HG02943 (cell line): ENCODE results near the gene CYP2D6.
"Not testable (repeated sequence)": the region's sequence is repeated elsewhere in the genome, so short reads cannot be mapped to it uniquely, and the experiment has no call there.

Experiments
- ATAC-seq: cut with Tn5 transposase; IDR thresholded peaks from one replicate; pipeline ENCODE4 v1.9.1; 2021; ENCODE audit warnings: mild to moderate bottlenecking, low read depth, moderate library complexity; ENCODE audit not compliant: unreplicated experiment

CYP2D6 gene

DNA sequence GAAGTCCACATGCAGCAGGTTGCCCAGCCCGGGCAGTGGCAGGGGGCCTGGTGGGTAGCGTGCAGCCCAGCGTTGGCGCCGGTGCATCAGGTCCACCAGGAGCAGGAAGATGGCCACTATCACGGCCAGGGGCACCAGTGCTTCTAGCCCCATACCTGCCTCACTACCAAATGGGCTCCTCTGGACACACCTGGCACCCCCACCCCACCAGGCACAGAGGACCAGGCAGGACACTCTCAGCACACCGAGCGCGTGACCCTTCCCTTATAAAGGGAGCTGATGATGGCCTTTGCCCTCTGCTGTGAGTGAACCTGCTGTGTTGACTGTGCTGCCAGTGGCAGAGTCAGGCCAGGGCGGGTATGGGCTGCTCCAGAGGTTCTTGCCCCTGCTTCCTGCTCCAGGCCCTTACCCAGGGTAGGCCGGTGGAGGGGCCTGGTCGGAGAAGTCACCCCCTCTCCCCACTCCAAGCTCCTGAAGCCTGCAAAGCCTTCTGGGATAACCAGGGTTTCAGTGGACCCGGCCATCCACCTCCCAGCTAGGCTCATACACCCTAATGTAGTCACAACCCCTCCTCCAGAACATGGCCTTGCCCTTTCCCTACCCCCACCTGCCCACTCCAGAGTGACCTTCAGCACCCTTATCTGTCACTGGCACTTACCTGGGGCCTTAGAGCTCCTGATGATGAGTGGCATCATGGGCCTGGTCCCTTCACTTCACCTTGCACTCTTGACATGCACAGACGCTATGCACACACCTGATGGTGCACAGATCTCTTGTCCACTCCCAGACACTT lies at the start of gene CYP2D6:
Gene CYP2D6 (minus strand): TSS at position 172 of the 793 bp plus-strand sequence. CDS start 19 bp downstream, at position 153.
- not testable (repeated sequence) for ATAC-seq

DNA sequence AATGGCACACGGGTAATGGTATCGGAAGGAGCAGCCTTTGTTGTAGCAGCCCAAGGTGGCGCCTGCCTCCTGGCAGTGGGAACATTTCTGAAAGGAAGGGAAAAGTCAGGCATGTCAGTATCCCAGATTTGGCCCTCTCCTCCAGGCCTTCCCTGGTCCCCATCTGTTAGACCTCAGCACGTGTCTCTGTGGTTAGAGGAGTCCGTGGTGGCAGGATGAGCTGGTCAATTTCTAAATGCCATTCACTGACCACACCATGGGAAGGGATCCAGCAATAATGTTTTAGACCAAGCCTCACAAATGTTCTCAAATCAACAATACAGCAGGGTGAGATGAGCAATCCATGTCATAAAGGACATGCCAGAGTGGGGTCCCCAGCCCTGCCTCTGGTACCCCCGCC lies 49.0 kb upstream of the CYP2D6 start:
- no peak for ATAC-seq

DNA sequence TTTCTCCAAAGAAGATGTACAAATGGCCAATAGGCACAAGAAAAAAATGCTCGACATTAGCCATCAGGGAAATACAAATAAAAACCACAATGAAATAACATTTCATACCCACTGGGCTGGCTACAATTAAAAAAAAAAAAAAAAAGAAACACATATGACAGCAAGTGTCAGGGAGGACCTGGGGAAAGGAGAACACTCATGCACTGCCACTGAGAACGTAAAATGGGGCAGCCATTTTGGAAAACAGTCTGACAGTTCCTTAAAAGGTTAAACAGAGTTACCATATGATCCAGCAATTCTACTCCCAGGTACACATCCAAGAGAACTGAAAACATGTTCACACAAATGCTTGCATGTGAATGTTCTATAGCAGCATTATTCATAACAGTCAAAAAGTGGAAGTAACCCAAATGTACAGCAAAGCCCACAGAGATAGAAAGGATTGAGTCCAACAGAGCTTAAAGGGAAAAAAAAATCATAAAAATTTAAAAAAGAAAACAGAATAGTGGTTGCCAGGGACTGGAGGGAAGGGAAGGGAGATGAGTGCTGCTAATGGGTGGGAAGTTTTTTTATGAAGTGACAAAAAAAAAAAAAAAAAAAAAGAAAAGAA lies 48.4 kb upstream of the CYP2D6 start:
- no peak for ATAC-seq

DNA sequence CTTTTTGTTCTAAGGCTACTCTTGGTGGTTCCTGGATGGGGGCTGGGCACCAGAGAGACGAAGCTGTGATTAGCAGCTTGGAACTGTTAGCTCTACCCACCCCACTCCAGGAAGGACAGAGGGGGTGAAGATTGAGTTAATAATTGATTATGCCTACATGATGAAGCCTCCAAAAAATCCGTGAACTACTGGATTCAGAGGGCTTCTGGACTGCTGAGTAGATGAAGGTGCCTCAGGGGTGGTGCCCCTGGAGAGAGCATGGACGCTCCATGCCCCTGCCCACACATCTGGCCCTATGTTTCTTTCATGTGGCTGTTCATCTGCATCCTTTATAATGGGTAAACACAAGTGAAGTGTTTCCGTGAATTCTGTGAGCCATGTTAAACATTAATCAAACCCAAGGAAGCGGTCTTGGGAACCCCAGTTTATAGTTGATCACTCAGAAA lies 47.3 kb upstream of the CYP2D6 start:
- ATAC-seq = no peak

DNA sequence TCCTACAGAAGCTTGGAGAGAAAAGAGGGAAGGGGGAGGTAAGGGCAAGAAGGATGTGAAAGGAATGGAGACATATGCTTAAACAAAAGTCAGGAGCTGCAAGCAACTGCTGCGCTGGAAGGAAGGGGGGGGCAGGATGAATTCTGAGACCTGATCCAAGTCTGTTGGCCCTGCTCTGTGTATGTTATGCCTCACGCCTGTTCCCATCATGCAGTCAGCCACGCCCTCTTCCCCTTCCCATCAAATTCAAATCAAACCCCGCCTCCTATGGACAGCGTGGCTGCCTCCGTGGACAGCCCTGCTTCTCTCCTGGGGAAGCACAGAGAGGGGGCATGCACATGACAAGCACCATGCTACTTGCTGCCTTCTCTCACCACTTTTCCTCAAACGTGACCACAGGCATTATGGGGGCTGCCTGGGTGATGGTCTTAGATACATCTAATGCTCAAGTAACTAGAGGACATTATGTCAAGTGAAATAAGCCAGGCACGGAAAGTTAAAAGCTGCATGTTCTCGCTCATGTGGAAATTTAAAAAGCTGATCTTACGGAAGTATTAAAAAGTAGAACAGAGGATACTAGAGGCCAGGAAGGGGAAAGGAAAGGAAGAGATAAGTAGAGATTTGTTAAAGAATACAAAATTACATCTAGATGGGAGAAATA lies 45.8 kb upstream of the CYP2D6 start:
- no peak for ATAC-seq

DNA sequence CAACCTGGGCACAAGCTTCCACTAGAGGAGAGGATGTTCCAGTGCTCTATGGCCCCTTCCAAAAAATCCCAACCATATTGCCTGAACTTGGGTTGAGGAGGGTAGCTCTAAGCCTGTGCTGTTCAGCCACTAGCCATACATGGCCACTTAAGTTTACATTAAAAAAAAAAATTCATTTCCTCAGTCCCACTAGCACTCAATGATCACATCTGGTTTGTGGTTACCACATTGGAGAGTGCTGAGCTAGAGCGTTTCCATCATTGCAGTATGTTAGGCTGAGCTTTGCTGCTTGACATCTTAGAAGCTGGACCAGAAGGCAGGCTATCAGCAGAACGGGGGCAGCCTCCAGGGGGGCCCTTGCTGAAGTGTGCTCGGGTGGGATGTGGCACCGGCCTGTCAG lies 43.5 kb upstream of the CYP2D6 start:
- no peak for ATAC-seq

DNA sequence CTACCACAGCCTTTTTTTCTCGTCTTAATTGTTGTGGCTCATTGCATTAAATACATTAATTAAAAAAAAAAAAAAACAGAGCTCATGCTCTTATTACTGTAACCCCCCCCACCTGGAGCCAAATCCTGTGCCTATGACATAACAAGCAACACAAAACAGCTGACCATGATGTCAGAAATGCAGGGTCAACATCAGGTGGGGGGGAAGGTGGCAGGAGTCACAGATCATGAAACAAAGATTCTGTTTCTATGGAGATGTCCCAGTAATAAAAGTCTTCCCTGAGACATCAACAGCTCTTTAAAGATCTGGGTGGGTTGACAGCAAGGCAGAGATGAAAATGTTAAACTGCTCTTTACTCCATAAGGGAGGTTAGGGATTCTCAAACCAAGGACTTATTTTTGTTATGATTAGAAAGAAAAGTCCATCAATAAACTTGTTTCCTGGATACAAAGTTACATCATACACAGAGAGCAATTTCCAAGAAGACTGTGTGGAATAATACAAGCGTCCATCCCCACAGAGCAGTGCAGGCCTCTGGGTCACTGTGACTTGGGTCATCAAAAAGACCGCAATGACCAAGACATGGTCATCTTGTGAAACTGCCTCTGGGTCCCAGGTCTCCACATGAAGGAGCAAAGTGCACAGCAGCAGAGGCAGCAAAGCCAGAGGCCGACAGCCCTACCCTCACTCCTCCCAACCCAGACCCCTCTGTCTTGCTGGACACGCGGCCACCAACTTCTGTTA lies 42.7 kb upstream of the CYP2D6 start:
- no peak for ATAC-seq

DNA sequence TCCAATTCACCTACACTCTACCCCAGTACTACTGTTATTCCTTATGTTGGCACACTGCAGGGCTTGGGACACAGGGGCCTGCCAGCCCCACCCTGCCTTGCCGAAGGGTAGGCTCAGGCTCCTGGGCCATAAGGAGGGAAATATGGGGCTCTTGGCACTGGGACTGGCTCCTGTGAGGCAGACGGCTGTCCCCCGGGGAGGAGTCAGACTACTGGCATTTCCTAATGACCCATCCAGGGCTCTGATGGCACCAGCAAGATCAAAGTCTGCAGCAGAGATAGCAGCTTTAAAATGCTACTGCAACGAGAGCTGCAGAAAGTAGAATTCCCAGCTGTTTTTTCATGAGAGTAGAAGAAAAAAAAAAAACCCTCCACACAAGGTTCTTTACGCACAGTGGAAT lies 42.2 kb upstream of the CYP2D6 start:
- no peak for ATAC-seq

DNA sequence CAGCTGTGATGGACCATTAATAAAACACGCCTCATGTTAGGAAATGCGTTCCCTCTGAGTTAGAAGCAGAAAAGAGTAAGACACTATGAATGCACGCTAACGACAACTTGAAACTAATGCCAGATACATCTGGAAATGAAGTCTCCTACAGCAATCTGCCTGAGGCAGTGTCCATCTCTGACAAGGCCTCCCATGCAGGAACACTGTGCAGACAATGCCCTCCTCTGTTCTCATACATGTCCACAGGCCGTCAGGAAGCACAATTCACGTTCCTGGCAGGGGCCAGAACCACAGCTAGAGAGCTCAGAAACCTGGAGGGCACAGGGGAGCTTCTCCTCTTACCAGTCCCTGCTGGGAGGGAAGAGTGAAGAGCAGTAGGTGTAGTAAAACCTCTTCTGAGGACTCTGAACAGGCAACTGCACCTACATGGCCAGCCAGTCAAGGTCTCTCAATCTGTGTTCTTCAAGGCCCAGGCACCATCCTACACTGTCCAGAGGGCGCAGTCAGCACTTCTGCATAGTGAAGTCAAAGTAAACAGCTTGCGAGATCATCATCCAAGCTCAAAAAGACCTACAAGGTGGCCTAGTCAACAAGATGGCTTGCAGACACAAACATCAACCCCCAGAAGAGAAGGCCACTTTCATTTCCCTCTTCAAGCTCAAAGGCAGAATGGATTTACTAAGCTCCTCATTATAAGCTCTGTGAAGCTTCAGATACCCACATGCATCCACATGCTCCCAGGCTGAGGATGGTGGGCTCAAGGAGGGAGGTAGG lies 41.5 kb upstream of the CYP2D6 start:
- ATAC-seq = no peak

DNA sequence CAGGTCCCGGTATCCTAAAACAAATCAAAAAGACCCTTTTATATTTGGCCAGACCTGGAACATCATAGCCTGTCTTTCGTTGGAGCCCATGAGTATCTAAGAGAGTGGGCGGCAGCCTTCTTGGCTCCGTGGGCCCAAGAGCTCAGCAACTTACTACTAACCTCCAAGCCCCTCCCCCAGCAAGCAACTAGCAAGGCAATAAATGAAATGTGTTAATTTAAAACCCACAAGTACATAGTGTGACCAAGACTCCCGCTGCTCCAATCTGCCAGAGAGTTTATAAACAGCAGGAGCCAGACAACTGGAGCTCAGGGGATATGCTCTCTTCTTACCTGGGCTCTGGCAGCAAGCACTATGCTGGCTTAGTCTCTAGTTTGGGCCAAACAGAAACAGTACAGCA lies 40.8 kb upstream of the CYP2D6 start:
- ATAC-seq = no peak

DNA sequence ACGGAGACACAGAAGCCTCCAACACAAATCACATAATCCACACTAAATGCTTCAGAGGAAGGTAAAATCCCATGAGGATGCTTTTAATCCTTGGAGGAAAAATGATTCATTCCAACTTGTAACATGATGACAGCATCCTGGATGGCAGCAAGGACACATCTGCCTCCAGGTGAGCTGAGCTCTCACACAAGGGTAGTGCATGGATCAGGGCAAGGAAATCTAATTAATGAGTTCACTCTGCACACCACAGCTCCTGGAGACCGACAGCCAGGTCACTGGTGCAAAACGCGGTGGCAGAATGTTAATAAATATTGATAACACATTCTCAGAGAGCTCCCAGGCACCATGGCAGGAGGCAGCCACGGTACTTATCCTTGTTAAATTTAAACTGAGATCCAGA lies 40.3 kb upstream of the CYP2D6 start:
- no peak for ATAC-seq

DNA sequence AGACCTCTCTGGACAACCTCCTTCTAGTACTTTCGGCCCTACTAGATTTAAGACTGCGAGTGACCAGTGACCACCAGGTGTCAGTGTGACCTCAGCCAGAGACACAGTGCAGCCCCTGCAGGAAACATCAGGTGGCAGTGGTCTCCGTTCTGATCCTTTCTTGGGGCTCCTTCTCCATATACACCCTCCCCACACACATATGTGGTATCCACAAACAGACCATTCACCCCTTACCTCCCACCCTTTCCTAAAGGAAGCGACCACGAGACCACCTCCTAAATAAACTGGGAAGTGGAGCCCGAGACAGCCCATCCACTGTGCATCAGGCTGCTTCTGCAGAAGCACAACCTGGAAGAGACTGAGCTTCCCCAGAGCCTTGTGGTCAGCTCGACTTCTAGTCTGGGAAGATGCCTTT lies 38.5 kb upstream of the CYP2D6 start:
- ATAC-seq = no peak

DNA sequence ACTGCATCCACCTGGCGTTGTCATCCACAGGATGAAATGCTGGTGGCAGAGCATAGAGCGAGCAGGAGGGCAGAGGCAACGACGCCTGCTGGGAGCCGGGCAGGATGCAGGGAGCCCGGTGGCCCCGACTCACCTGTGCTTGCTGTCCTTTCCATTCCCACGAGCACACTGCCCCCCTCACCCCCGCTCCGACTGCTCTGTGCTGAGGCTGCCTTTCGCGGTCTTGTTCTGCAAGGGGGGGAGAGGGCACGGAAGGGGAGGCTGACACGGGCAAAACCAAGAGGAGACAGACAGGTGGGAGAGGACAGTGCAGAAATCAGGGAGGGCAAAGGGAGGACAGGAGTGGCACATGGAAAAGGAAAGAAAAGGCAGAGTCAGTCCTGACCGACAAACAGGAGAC lies 37.9 kb upstream of the CYP2D6 start:
- ATAC-seq = no peak

DNA sequence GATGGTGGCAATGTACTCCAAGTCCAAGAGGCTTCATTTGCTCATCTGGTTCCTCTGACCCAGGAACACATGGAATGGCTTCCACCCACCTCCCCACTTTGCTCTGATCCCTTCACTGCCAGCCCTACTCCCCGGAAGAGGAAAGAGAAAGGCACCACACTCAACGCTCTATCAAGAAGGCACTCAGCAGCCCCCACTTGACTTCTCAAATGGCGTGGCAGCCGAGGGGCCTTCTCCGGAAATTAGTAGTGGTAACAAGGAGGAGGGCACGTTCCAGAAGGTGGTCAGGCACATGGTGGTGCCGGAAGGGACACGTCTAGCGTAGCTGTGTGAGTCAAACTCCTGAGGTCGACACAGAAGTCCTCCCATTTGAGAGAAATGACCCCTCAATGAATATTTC lies 36.5 kb upstream of the CYP2D6 start:
- no peak for ATAC-seq

DNA sequence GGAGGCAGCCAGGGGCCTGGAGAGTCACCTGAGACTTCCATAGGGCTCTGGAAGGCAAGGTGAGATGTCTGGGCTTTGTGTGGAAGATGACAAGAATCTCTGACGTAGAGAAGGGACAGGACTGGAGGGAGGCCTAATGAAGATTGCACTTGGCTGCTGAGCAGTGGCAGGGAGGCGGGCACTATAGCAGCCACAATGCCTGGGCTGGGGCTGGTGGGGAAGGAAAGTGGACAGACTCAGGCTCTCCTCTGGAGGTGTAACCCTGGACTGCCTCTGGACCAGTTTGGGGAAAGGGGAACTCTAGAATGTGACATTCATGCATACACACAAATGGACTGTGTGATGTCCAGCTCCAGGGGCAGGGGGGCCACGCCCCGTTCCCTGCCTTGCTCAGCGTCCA lies 34.3 kb upstream of the CYP2D6 start:
- no peak for ATAC-seq

DNA sequence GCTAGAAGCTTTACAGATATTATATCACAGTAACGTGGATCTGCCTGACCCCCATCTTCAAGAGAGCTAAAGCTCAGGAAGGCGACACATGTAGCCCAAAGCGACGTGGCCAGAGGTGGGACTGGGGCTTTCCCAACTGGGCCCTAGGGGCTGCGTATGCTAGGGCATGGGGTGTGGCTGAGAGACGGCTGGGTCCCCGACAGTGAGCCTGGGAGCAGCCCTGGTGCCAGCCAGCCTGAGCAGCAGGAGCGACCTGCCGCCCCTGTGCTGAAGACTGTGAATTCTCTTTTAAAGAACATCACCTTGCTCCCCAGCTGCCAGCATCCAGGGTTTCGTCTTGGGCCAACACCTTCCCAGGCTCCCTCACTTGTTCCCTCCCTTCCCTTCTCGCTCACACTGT lies 32.9 kb upstream of the CYP2D6 start:
- ATAC-seq = no peak

DNA sequence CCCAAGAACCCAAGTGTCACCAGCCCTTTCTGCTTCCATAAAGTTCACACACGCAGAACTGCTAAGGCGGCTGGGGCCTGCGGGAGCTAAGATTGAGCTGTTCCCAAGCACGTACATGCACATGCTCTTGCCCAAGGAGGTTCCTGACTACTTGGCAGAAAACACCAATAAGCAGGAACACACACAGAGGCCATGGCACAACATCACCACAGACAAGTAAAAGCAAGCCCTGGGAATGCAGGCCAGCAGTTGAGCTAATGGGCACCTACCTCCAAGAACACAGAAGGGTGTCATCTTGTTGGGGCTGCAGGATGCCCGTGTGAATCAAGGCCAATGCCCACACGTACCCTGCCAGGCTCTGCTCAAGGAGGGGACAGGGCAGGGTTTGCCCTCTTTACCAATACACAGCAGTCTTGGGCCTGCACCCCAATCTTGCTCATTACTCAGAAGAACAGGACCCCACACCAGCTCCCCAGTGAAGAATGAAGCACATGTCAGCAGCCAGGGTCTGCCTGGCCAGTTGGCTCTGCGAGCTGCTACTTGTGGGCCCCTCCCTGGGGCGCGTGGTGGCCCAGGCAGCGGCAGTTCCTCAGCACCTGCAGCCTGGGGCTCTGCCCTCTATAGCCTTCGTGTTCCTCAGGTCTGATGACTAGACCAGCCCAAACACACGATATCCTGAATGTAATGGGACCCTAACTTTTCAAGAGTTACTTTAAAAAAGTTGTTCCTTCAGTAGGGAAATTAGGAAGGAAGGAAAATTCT lies 32.3 kb upstream of the CYP2D6 start:
- ATAC-seq = no peak

DNA sequence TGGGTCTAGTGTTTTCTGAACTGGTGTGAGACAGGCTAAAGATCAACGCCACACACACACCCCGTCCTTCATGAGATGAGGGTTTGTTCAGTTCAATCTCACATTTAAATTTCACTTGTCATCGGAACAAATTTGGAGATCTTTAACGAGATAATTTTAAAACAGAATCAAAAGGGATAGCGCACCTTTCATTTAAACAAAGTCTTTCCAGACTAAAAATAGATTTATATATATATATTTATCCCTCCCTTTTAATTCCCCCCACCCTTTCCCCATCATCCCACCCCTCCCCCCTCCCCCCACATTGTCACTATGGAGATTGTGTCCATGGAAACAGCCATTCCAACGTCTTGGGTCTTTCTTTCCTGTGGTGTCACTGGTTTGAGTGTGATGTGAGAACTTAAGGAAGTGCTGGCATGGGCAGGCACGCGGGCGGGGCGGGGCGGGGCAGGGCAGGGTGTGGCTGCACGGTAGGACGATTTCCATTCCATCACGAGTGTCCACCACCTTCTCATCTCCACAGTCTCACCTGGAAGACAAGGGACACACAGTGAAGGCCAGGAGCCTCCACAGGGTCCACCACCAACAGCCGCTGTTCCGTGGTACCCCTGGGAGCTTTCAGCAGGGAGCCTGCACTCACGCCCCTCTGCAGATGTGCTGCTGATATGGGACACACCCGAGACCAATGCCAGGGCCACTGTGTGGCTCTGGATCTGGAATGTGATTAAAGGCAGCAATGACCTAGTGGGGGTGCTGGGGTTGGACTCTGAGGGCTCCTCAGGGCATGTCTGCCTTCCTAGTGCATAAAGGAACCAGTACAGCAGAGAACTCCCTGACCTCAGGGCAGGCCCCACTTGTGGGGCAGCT lies 30.5 kb upstream of the CYP2D6 start:
- no peak for ATAC-seq

DNA sequence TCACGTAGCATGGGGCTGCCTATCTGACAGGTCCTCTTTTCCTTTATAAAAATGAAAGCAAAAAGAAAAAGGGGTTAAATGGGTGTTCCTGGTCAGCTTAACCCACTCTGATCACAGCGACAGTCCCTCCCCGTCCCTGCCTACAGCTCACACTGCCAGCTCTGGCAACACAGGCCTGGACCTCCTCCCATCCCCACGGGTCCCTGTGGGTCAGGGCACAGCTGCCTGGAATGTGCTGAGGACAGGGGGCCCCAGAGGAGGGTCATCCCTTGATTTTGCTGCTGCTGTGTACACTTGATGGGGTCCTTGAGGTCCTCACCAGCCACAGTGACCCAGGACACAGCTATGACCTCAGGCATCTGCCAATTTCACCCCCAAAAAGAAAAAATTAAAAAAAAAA lies 29.6 kb upstream of the CYP2D6 start:
- ATAC-seq = no peak
